Measurements from ENCODE around the gene COL23A1. TPM values are rescaled to one million over a fixed set of nuclear protein-coding genes. Genes with fewer than 3 reads are reported as not detected.

Gene COL23A1
- total and polyA plus RNA-seq, 2 of the 8 experiments (the other 6 are each of a cell fraction or from before 2014, with no cell fraction given): 3.1 to 4.7 TPM

- POLR2A ChIA-PET (ENCODE audit: partially characterized antibody): interaction anchor here (0.6 to 31.3 kb wide), 8 partner anchors 8 to 1570 kb away, joined by 3 to 985 read pairs (median 4); partner anchors contain the start of genes GMCL2 and PHYKPL
- no peak for DNase-seq (ENCODE audit: low read depth in 1 of 2, low spot score in 2 of 2)
- Histone ChIP-seq H3K14ac (ENCODE audit: insufficient read length) (no peak overlapping the region), H3K4me1 (replicated peaks in 1 of 4; ENCODE audit: control insufficient read depth in 3 of 4, insufficient read depth in 4 of 4, low read length in 3 of 4) (peaks cover 0 to 10% (median 4%) of the 10 kb centered on the region in 4 experiments; a peak in 6 of 7 replicates), H4K20me1 (replicated peaks in 1 of 2; ENCODE audit: control insufficient read depth in 1 of 2, insufficient read depth in 2 of 2, low read length in 2 of 2) (peaks cover 55 to 57% of the 10 kb centered on the region in 2 experiments), H3K4ac (replicated peaks; ENCODE audit: insufficient read length, low read depth, low read length) (no peak overlapping the region), H2AFZ (ENCODE audit: low read length) (no peak overlapping the region), H3K36me3 (ENCODE audit: control insufficient read depth in 2 of 4, insufficient read depth in 4 of 4, low read length in 3 of 4) (peaks cover 57 to 75% (median 72%) of the 10 kb centered on the region in 4 experiments), H2AK5ac (ENCODE audit: low read depth, low read length) (no peak overlapping the region), H4K91ac (replicated peaks; ENCODE audit: insufficient read length, low read length) (no peak overlapping the region), H2BK120ac (replicated peaks; ENCODE audit: low read depth, low read length) (no peak overlapping the region), H3K4me3 (ENCODE audit: extremely low read depth in 1 of 4, insufficient read depth in 2 of 4, low read depth in 3 of 4, low read length in 4 of 4) (no peak overlapping the region; a peak in 2 of 8 replicates), H2BK5ac (ENCODE audit: low read depth, low read length) (no peak overlapping the region), H3K27me3 (replicated peaks in 1 of 4; ENCODE audit: control insufficient read depth in 3 of 4, extremely low read depth in 1 of 4, insufficient read depth in 3 of 4, low read length in 3 of 4) (no peaks in the 10 kb centered on the region), H3K9ac (replicated peaks in 1 of 4; ENCODE audit: extremely low read depth in 1 of 4, low read depth in 3 of 4, low read length in 3 of 4) (no peak overlapping the region; a peak in 2 of 7 replicates), H2BK15ac (ENCODE audit: low read length) (no peak overlapping the region), H3K79me2 (ENCODE audit: control insufficient read depth in 1 of 2, insufficient read depth in 2 of 2, low read length in 2 of 2) (peaks cover 27 to 49% of the 10 kb centered on the region in 2 experiments), H3K79me1 (ENCODE audit: low read depth, low read length) (peaks cover 20% of the 10 kb centered on the region), H3K18ac (ENCODE audit: extremely low read depth, low read length) (no peak overlapping the region), H4K5ac (ENCODE audit: insufficient read length, low read depth, low read length) (no peak overlapping the region), H3K23ac (ENCODE audit: insufficient read length) (no peak overlapping the region), H4K8ac (ENCODE audit: extremely low read depth, insufficient read depth, low read length) (no peak overlapping the region; the same call in 1 of the 2 replicates), H3K9me3 (ENCODE audit: insufficient read depth in 2 of 2, low read depth in 1 of 2, low read length in 1 of 2) (no peaks in the 10 kb centered on the region), H3K27ac (ENCODE audit: low read depth, low read length) (no peak overlapping the region), H3K4me2 (ENCODE audit: insufficient read depth in 1 of 2, low read depth in 2 of 2, low read length in 2 of 2) (no peak overlapping the region; a peak in 1 of 4 replicates), H3K23me2 (ENCODE audit: low read depth, low read length) (peaks cover 4% of the 10 kb centered on the region), H3K56ac (replicated peaks; ENCODE audit: insufficient read length, low read depth, low read length) (no peak overlapping the region), H2BK20ac (ENCODE audit: low read length) (no peak overlapping the region), H2BK12ac (ENCODE audit: low read depth, low read length) (no peak overlapping the region)
- TF ChIP-seq POLR2A (IDR thresholded peaks at IDR 0.05; ENCODE audit: control extremely low read depth in 1 of 2, low read depth in 2 of 2, low read length in 2 of 2) (peak in 1 of 2 experiments; percentile 2; a peak in 1 of 3 replicates), CREB1 (IDR thresholded peaks at IDR 0.05) (no peak), JUND (IDR thresholded peaks at IDR 0.05; ENCODE audit: low read length) (no peak), RBBP5 (IDR thresholded peaks at IDR 0.05; ENCODE audit: borderline replicate concordance, low read depth, low read length) (no peak), KDM4A (IDR thresholded peaks at IDR 0.05; ENCODE audit: low read depth, low read length, severe bottlenecking) (no peak), POLR2AphosphoS5 (IDR thresholded peaks at IDR 0.05; ENCODE audit: low read depth, low read length) (peak; percentile 86; the same call in 1 of the 2 replicates)
- 89% methylated on average over 1 of the region's 1 CpG; no CpG with 5 or more reads in 1 of the 2 experiments for WGBS, 2 experiments (ENCODE audit: extremely low coverage in 1 of 2, insufficient coverage in 1 of 2, insufficient read length in 1 of 2, insufficient replicate concordance in 2 of 2, low coverage in 1 of 2, low lambda C conversion rate in 2 of 2, missing lambda C conversion rate in 1 of 2)
- no peak for FAIRE-seq
- CTCF ChIA-PET (ENCODE audit: partially characterized antibody): interaction anchor here (1.5 to 3.3 kb wide), 3 partner anchors 11 to 131 kb away, joined by 3 to 20 read pairs (median 6); no protein-coding TSS in a partner anchor
Measured at GRCh38 chr5:178207917-178208280, 382.3 kb downstream of the COL23A1 start.

All from H1 (cell line).